Stimulated activated CD4-positive, alpha-beta T cell treated with anti-CD3 and anti-CD28 coated beads, Interleukin-1b, Interleukin-23, amount 100 ng/mL, for 4 hours (primary cell): ENCODE measurements around the gene AKAP13.

ENCODE experiments used
- DNase-seq, 2 donors: peaks; one replicate each; pipeline ENCODE4 v3.0.0-alpha.2; 2020; ENCODE audit warnings: low read depth in 2 of 2

Gene AKAP13

GRCh38 chr15:85539491-85539890 lies 159.1 kb downstream of the AKAP13 start:
- no peak for DNase-seq

- no peak for DNase-seq
These were observed 159.8 kb downstream of the AKAP13 start for GRCh38 chr15:85540085-85540797.

- no peak for DNase-seq
These were observed 161.3 kb downstream of the AKAP13 start for GRCh38 chr15:85541744-85542143.

DNA sequence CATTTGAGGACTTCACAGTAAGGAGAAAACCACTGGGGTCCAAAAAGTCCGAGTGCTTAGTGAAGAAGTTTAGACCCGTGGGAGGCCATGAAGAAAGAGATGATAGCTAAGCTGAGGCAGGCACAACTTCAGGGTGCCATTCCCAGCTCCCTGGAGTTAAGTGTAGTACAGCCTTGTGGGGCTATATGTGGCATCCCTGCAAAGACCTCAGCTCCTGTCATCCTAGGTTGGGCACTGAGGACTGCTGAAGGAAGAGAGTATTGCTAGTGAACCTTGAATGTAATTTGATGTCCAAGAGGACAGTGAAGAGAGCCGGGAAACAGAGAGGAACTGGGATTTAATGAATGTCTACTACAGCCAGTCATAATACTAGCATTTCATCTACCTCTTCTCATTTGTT lies 162.1 kb downstream of the AKAP13 start:
- no peak for DNase-seq

DNA sequence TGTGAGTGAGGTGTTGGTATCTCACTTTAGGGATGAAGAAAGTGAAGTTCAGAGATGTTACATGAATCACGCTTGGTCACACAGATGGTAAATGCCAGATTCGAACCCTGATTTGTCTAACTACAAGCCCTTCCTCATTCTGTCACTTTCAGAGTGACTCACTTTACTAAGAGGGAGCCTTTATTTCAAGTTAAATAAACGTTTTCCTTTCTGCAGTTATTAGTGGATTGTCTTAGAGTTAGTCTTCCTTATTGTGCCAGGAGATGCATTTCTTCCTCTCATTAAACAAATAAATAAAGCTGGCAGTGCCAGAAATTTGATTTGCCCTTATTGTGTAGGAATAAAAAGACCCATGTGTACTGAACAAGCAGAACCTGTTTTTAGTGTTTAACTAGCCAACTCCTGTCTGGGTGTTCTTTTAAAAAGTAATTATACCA lies 162.5 kb downstream of the AKAP13 start:
- DNase-seq = no peak

DNA sequence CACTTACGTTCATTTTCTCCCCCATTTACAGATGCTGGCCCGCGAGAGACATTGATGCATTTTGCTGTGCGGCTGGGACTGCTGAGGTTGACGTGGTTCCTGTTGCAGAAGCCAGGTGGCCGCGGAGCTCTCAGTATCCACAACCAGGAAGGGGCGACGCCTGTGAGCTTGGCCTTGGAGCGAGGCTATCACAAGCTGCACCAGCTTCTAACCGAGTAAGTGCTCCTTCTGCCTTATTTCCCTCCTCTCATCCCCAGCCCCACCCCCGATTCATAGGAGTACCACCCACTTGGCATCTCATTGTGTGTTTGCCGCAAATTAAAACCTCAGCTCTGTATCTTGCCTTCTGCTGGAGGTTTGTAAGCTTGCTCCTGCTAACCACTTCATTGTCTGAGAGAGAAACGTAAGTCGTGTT lies 163.3 kb downstream of the AKAP13 start:
- DNase-seq = no peak

GRCh38 chr15:85545185-85545584 lies 164.8 kb downstream of the AKAP13 start:
- no peak for DNase-seq

DNA sequence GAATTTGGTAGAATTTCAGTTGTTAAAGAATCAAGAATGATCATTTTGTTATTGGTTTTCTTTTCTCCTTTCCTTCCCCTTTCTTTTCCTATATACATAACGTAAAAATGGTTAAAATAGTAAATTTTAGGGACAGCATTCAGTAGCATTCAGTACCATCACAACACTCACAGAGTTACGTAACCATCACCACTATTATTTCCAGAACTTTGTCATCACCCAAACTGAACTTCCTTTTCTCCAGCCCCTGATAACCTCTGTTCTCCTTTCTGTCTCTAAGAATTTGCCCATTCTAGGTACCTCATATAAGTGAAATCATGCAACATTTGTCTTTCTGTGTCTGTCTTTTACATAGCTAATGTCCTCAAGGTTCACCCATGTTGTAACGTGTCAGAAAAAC lies 165.3 kb downstream of the AKAP13 start:
- DNase-seq = no peak

- DNase-seq = no peak
These were observed 167.0 kb downstream of the AKAP13 start for GRCh38 chr15:85547386-85547785.

GRCh38 chr15:85550283-85550682 lies 169.9 kb downstream of the AKAP13 start:
- DNase-seq = no peak

DNA sequence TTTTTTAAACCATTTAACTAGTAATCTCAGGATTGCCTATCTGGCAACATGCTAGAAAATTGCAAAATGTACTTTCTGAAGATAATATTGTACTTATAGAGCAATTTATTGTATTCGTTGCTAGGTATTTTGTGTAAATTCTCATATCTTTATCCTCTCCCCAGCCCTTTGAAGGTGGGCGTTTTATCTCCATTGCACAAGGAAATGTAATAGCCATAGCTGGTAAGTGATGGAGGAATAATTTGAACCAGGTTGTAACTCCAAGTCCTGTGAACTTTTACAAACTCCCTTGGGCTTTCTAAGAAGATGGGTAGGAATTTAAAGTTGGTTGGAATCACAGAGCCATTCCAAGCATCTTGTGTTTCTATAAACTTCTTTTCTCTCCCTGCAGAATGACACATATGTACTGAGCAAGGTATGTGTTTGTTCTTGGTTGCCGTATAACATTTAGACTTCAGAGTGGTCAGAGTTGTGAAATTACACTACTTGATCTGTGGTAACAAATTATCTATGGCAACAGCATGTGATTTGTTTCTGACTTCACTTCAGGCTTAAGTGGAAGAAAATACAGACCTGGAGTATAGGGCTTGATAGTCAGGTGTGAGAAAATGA lies 170.9 kb downstream of the AKAP13 start:
- no peak for DNase-seq

GRCh38 chr15:85554852-85555521 lies 174.6 kb downstream of the AKAP13 start:
- DNase-seq = no peak

- no peak for DNase-seq
These were observed 175.6 kb downstream of the AKAP13 start for GRCh38 chr15:85555875-85556617.

DNA sequence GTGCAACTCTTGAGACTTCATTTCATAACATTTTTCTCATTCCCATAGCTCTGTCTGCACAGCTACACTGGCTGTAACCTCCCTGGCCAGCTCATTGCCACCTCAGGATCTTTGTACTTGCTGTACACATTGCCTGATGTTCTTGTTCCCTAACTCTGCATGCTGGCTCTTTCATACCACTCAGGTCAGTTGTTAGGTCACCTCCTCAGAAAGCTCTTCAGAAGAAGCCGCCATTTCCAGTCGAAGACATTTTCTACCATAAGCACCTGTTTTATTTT lies 176.2 kb downstream of the AKAP13 start:
- no peak for DNase-seq

DNA sequence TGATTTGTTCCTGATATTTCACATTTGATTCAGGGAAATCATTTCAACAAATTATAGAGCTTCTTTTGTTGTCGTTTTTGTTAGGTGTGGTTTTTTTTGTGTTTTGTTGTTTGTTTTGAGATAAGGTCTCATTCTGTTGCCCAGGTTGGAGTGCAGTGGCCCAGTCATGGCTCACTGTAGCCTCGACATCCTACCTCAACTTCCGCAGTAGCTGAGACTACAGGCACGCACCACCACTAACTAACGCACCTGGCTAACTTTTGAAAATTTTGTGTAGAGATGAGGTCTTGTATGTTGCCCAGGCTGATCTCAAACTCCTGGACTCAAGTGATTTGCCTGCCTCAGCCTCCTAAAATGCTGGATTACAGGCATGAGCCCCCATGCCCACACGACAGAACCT lies 177.0 kb downstream of the AKAP13 start:
- no peak for DNase-seq

DNA sequence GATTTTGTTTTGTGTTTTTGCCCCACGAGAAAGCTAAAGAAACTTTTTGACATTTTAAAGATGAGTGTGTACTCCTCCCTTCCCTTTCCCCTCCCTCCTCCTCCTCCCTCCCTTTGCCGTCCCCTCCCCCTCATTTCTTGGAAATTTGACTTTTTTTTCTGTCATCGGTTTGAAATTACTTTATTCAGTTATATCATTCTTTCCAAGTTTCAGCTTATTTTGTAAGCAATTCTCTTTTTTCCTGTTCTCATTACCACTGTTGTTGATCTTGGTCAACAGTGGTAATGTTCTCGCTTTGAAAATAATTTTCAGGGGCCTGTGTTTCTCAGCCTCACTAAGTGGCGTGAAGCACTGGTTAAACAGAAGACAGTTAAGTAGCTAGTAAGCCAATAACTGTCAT lies 178.4 kb downstream of the AKAP13 start:
- DNase-seq = no peak

DNA sequence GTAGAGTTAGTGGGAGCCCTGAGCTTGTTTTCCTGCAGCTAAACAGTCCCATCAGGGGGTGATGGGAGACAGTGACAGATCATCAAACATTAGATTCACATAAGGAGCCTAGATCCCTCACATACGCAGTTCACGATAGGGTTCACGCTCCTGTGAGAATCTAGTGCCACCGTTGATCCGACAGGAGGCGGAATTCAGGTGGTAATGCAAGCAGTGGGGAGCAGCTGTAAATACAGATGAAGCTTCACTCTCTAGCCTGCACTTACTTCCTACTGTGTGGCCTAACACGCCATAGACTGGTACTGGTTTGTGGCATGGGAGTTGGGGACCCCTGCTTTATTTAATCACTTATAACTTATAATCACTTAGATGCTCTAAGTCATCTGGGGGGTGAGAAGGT lies 179.1 kb downstream of the AKAP13 start:
- no peak for DNase-seq

- DNase-seq = no peak
These were observed 182.4 kb downstream of the AKAP13 start for GRCh38 chr15:85562824-85563223.

GRCh38 chr15:85563328-85563727 lies 182.9 kb downstream of the AKAP13 start:
- DNase-seq = no peak

- no peak for DNase-seq
These were observed 183.3 kb downstream of the AKAP13 start for GRCh38 chr15:85563731-85564130.

GRCh38 chr15:85564686-85565085 lies 184.3 kb downstream of the AKAP13 start:
- DNase-seq = no peak

- DNase-seq = no peak
These were observed 187.9 kb downstream of the AKAP13 start for GRCh38 chr15:85568261-85568808.
